Superior temporal gyrus (tissue), 1 donor: ENCODE results near the gene KLRF2.
"Not testable (repeated sequence)": the region's sequence is repeated elsewhere in the genome, so short reads cannot be mapped to it uniquely, and the experiment has no call there.

Source experiments
- DNase-seq: peaks from one replicate; pipeline ENCODE4 v3.0.0-alpha.2; 2016; ENCODE audit errors: extremely low spot score

Gene KLRF2

GRCh38 chr12:9881246-9881645 is at the start of gene KLRF2:
Gene KLRF2 (plus strand): TSS chr12:9881489. CDS start chr12:9881596, 107 bp downstream.
- DNase-seq: no peak

GRCh38 chr12:9831720-9832119 is 49.6 kb upstream of the KLRF2 start:
- DNase-seq: no peak

GRCh38 chr12:9843407-9843806 is 37.9 kb upstream of the KLRF2 start:
- no peak for DNase-seq

GRCh38 chr12:9848899-9849298 is 32.4 kb upstream of the KLRF2 start:
- no peak for DNase-seq

GRCh38 chr12:9851050-9851449 is 30.2 kb upstream of the KLRF2 start:
- no peak for DNase-seq

GRCh38 chr12:9851927-9852326 is 29.4 kb upstream of the KLRF2 start:
- no peak for DNase-seq

- no peak for DNase-seq
These were observed 25.1 kb upstream of the KLRF2 start for GRCh38 chr12:9856151-9856550.

GRCh38 chr12:9856894-9857293 is 24.4 kb upstream of the KLRF2 start:
- DNase-seq: no peak

GRCh38 chr12:9858135-9858534 is 23.2 kb upstream of the KLRF2 start:
- DNase-seq: no peak

- DNase-seq: no peak
These were observed 16.2 kb upstream of the KLRF2 start for GRCh38 chr12:9864913-9865675.

- DNase-seq: no peak
These were observed 14.4 kb upstream of the KLRF2 start for GRCh38 chr12:9866860-9867269.

- no peak for DNase-seq
These were observed 13.8 kb upstream of the KLRF2 start for GRCh38 chr12:9867531-9867930.

- no peak for DNase-seq
These were observed 12.9 kb upstream of the KLRF2 start for GRCh38 chr12:9868311-9868801.

GRCh38 chr12:9868951-9869306 is 12.4 kb upstream of the KLRF2 start:
- no peak for DNase-seq

- DNase-seq: no peak
These were observed 11.8 kb upstream of the KLRF2 start, which contains the start of gene CLEC2B for GRCh38 chr12:9869307-9870161. Gene CLEC2B (minus strand): TSS chr12:9869354.

GRCh38 chr12:9870286-9870866 is 10.9 kb upstream of the KLRF2 start:
- DNase-seq: no peak

GRCh38 chr12:9872162-9872561 is 9.1 kb upstream of the KLRF2 start:
- DNase-seq: no peak

GRCh38 chr12:9872742-9873141 is 8.5 kb upstream of the KLRF2 start:
- DNase-seq: no peak

- not testable (repeated sequence) for DNase-seq
These were observed 5.2 kb upstream of the KLRF2 start for GRCh38 chr12:9876120-9876519.

GRCh38 chr12:9880532-9881078 is 684 bp upstream of the KLRF2 start:
- no peak for DNase-seq

GRCh38 chr12:9881988-9882387 is 699 bp downstream of the KLRF2 start:
- no peak for DNase-seq

GRCh38 chr12:9883175-9883574 is 1.9 kb downstream of the KLRF2 start:
- no peak for DNase-seq
